ENCODE measurements around the gene TEX11.
"Not testable (repeated sequence)": the region's sequence is repeated elsewhere in the genome, so short reads cannot be mapped to it uniquely, and the experiment has no call there.

The TEX11 gene

DNA sequence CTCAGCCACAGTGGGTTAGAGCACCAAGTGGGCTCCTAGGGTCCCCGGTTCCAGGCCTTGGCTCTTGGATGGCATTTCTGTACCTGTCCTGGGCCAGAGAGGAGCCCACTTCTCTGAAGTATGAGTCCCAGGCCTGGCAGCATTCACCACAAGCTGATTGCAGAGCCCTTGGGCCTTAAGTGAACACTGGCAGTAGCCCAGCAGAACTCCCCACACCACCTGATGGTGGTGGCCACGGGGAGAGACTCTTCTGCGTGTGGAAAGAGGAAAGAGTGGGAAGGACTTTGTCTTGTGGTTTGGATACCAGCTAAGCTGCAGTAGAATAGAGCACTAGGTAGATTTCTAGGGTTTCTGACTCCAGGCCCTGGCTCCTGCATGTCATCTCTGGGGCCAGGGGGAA lies 359.1 kb downstream of the TEX11 start:
- Histone ChIP-seq H3K36me3 (ENCODE audit: insufficient read depth, low read length) (no peaks in the 10 kb centered on the region), H3K4me1 (ENCODE audit: insufficient read depth, low read length) (no peaks in the 10 kb centered on the region), H2AFZ (ENCODE audit: low read depth, low read length) (no peak overlapping the region), H3K9me3 (ENCODE audit: low read length) (no peaks in the 10 kb centered on the region), H3K4me3 (ENCODE audit: low read length) (no peak overlapping the region), H3K27me3 (ENCODE audit: insufficient read depth, low read length) (no peaks in the 10 kb centered on the region)

DNA sequence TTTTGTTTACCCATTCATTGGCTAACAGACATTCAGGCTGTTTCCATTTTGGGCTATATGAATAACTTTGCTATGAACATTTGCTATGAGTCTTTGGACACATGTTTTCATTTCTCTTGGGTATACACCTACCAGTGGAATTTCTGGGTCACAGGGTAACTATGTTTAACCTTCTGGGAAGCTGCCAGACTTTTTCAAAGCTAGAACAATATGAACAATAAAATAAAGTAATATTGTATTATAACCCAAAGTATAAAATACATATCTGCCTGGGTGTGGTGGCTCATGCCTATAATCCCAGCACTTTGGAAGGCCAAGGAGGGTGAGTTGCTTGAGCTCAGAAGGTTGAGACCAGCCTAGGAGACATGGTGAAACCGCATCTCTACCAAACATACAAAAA lies 373.3 kb downstream of the TEX11 start:
- Histone ChIP-seq H3K9me3 (ENCODE audit: low read length) (no peaks in the 10 kb centered on the region), H3K27me3 (ENCODE audit: insufficient read depth, low read length) (no peaks in the 10 kb centered on the region), H3K4me3 (ENCODE audit: low read length) (no peak overlapping the region), H3K4me1 (ENCODE audit: insufficient read depth, low read length) (no peaks in the 10 kb centered on the region), H2AFZ (ENCODE audit: low read depth, low read length) (no peak overlapping the region), H3K36me3 (ENCODE audit: insufficient read depth, low read length) (no peaks in the 10 kb centered on the region)

DNA sequence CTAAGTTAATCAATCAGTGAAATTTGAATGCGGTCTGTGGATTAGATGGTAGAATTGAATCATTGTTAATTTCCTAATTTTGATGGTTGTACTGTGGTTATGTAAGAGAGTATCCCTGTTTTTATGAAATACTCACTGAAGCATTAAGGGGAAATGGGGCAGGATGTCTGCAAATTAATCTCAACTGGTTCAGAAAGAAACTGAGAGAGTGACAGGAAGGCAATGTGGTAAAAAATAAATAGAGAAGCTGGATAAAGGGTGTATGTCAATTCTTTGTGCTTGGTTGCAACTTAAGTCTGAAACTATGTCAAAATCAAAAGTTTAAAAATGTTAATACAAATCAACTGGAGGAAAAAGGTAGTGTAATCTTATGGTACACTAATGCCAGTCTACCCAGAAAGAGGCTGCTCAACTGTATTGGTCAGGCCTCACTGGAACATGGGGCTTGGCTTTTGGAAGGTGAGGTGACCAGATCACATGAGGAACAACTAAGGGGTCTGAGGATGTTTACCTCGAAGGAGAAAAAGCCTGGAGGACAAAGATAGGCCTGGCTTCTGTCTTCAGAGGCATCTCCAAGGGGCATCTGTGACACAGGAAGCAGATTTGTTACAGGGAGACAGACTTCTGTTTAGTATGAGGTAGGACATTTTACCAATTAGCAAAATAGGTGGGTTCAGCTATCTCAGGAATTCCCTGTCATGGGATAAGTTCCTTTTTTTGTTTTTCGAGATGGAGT lies 380.7 kb downstream of the TEX11 start:
- no peak overlapping the region for H3K4me3 ChIP-seq (ENCODE audit: low read length)

DNA sequence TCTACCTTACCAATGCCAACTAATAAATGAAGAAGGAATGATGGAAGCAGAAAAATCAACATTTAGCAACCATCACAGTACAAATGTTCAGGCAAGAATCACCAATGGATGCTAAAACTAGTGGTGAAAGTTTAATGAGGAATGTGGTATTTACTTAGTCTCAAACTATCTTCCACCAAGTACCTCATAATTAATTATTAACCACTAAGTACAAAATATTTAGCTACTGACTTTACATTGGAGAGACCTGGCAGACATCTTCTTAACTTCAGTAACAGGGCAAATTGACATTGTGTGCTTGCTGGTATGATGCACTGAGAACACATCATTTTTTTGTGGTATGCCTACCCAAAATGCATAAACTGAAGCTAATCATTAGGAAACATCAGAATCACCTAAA lies 381.5 kb downstream of the TEX11 start:
- H3K4me3 ChIP-seq (ENCODE audit: low read length): no peak overlapping the region
- H3K4me1 ChIP-seq (ENCODE audit: insufficient read depth, low read length): no peaks in the 10 kb centered on the region
- H3K27me3 ChIP-seq (ENCODE audit: insufficient read depth, low read length): no peaks in the 10 kb centered on the region
- H2AFZ ChIP-seq (ENCODE audit: low read depth, low read length): no peak overlapping the region
- no peaks in the 10 kb centered on the region for H3K9me3 ChIP-seq (ENCODE audit: low read length)
- H3K36me3 ChIP-seq (ENCODE audit: insufficient read depth, low read length): no peaks in the 10 kb centered on the region

More for the DNA sequence above, 380.7 kb downstream of the TEX11 start:
- H3K4me1 ChIP-seq (ENCODE audit: insufficient read depth, low read length): no peaks in the 10 kb centered on the region
- no peak overlapping the region for H2AFZ ChIP-seq (ENCODE audit: low read depth, low read length)
- H3K36me3 ChIP-seq (ENCODE audit: insufficient read depth, low read length): no peaks in the 10 kb centered on the region
- no peaks in the 10 kb centered on the region for H3K9me3 ChIP-seq (ENCODE audit: low read length)
- H3K27me3 ChIP-seq (ENCODE audit: insufficient read depth, low read length): no peaks in the 10 kb centered on the region

DNA sequence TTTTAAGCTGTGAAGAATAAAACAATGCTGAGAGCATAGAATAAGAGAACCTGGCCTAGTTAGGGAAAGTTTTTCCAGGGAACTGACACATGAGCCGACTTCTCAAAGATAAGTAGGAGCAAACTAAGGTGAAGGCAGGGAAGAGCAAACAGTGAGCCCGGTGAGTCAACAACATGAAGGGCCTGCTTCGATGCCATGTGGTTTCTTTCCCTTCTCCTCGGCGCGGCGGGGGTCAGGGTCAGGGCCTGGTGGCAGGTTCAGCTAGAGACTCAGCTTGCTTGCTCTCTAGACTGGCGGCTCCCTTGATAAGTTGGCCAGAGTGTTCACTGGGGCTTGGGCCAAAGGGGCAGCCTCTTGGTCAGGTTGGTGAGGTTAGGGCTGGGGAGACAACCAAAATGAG lies 382.8 kb downstream of the TEX11 start:
- H3K4me1 ChIP-seq (ENCODE audit: insufficient read depth, low read length): no peaks in the 10 kb centered on the region
- H2AFZ ChIP-seq (ENCODE audit: low read depth, low read length): no peak overlapping the region
- no peaks in the 10 kb centered on the region for H3K36me3 ChIP-seq (ENCODE audit: insufficient read depth, low read length)
- H3K9me3 ChIP-seq (ENCODE audit: low read length): no peaks in the 10 kb centered on the region
- no peaks in the 10 kb centered on the region for H3K27me3 ChIP-seq (ENCODE audit: insufficient read depth, low read length)
- no peak overlapping the region for H3K4me3 ChIP-seq (ENCODE audit: low read length)

DNA sequence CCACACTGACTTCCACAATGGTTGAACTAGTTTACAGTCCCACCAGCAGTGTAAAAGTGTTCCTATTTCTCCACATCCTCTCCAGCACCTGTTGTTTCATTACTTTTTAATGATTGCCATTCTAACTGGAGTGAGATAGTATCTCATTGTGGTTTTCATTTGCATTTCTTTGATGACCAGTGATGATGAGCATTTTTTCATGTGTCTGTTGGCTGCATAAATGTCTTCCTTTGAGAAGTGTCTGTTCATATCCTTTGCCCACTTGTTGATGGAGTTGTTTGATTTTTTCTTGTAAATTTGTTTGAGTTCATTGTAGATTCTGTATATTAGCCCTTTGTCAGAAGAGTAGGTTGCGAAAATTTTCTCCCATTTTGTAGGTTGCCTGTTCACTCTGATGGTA lies 392.8 kb downstream of the TEX11 start:
- H3K4me1 ChIP-seq (ENCODE audit: insufficient read depth, low read length); H3K4me3 ChIP-seq (ENCODE audit: low read length); H3K27me3 ChIP-seq (ENCODE audit: insufficient read depth, low read length); H2AFZ ChIP-seq (ENCODE audit: low read depth, low read length); H3K36me3 ChIP-seq (ENCODE audit: insufficient read depth, low read length); H3K9me3 ChIP-seq (ENCODE audit: low read length): not testable (repeated sequence)

DNA sequence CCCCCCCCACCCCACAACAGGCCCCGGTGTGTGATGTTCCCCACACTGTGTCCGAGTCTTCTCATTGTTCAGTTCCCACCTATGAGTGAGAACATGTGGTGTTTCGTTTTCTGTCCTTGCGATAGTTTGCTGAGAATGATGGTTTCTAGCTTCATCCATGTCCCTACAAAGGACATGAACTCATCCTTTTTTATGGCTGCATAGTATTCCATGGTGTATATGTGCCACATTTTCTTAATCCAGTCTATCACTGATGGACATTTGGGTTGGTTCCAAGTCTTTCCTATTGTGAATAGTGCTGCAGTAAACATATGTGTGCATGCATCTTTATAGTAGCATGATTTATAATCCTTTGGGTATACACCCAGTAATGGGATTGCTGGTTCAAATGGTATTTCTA lies 393.2 kb downstream of the TEX11 start:
- not testable (repeated sequence) for H3K27me3 ChIP-seq (ENCODE audit: insufficient read depth, low read length); H3K9me3 ChIP-seq (ENCODE audit: low read length); H3K4me1 ChIP-seq (ENCODE audit: insufficient read depth, low read length); H2AFZ ChIP-seq (ENCODE audit: low read depth, low read length); H3K4me3 ChIP-seq (ENCODE audit: low read length); H3K36me3 ChIP-seq (ENCODE audit: insufficient read depth, low read length)

DNA sequence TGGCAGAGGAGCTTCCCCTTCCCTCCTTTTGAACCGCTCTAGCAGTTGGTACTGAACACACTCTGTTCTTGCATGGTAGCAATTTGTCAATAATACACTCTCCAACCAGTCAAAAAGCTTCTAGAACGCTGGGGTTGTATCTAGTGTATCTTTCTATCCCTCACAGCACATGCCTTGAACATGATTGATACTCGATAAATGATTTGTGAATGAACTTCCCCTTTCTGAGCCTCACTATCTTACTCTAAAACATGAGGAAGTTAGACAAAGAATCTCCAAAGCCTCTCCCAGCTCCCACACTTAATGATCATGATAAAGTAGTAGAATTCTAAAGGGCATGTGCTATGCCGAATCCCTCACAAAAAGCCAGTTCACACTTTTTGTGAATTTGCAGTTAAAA lies 399.4 kb downstream of the TEX11 start:
- no peaks in the 10 kb centered on the region for H3K9me3 ChIP-seq (ENCODE audit: low read length)
- H3K36me3 ChIP-seq (ENCODE audit: insufficient read depth, low read length): peaks cover 4% of the 10 kb centered on the region
- H3K4me1 ChIP-seq (ENCODE audit: insufficient read depth, low read length): no peaks in the 10 kb centered on the region
- no peak overlapping the region for H2AFZ ChIP-seq (ENCODE audit: low read depth, low read length)
- H3K4me3 ChIP-seq (ENCODE audit: low read length): no peak overlapping the region
- H3K27me3 ChIP-seq (ENCODE audit: insufficient read depth, low read length): peaks cover 3% of the 10 kb centered on the region

DNA sequence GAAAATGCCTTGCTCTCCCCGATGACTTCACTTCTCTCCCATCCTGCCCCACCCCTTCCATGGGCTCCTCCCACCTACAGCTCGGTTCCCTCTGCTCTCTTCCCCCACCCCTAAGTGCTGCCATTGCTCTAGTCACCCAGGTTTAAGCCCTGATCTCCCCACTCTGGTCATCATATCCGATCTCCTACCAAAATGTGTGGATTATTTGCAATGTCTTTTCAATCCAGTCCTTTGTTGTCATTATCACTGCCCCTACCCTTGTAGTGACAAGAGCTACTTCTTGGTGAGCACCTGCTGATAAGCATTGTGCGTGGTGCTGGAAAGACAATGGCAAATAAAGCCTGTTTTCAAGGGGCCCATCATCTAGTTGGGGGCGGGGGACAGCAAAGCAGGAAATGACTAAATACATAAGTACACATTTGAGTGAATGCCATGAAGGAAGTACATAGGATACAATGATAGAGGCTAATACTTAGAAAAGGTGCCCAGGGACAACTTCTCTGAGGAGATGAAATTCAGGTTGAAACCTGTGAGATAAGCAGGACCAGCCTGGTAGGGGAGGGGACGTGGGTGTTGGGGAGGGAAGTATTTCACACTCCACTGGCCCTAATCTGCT lies 400.1 kb downstream of the TEX11 start:
- no peaks in the 10 kb centered on the region for H3K4me1 ChIP-seq (ENCODE audit: insufficient read depth, low read length)
- H2AFZ ChIP-seq (ENCODE audit: low read depth, low read length): no peak overlapping the region
- no peaks in the 10 kb centered on the region for H3K9me3 ChIP-seq (ENCODE audit: low read length)
- H3K4me3 ChIP-seq (ENCODE audit: low read length): no peak overlapping the region
- H3K27me3 ChIP-seq (ENCODE audit: insufficient read depth, low read length): peaks cover 3% of the 10 kb centered on the region
- peaks cover 7% of the 10 kb centered on the region for H3K36me3 ChIP-seq (ENCODE audit: insufficient read depth, low read length)

DNA sequence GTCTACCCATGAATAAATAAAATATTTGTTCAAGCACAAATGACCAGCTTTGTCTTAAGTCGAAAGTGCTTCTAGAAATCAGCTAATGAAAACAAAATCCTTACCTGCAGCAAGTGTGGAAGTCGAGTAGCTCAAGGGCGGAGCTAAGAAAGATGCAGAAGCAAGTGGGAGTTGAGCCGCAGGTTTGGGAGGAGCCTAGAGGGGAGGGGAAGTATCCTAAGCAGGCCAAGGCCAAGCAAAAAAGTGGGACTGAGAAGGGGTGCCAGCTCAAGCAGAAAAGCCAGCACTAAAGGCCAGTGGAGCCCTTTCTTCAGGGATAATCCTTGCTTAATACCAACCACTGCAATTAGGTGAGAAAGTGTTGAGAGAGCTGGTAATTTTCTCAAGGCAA lies 403.1 kb downstream of the TEX11 start:
- H3K9me3 ChIP-seq (ENCODE audit: low read length): no peaks in the 10 kb centered on the region
- H3K36me3 ChIP-seq (ENCODE audit: insufficient read depth, low read length): peaks cover 33% of the 10 kb centered on the region
- H3K4me1 ChIP-seq (ENCODE audit: insufficient read depth, low read length): no peaks in the 10 kb centered on the region
- peaks cover 3% of the 10 kb centered on the region for H3K27me3 ChIP-seq (ENCODE audit: insufficient read depth, low read length)
- no peak overlapping the region for H3K4me3 ChIP-seq (ENCODE audit: low read length)
- H2AFZ ChIP-seq (ENCODE audit: low read depth, low read length): no peak overlapping the region

DNA sequence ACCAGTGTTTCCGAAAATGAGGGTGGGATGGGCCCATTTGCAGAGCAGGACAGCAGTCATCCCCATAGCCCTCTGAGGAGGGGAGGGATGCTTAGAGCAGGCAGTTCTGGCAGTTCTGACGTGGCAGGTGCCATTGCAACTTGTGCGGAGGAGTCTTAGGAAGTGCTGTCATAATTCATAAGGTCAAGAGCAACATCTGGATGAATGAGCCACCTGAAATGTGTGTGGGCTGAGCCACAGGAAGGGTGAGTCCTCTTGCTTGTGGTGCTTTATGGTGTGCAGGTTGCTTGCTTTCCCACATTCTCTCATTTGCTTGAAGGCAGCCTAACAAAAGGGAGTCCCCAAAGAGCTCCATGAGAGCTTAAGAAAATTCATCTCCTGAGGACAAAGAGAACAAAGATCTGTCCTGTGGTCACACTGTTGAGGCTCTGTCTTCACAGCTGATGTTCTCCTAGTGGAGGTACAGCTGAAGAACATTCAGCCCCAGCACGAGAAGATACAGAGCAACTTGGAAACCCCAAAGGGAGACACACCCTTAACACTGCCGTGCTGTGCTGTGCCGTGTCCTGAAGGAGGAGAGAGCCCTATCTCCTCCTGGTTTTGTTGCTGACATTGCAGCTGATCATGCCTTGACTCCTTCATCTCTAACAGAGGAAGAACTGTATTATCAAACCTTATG lies 403.6 kb downstream of the TEX11 start:
- Histone ChIP-seq H3K4me1 (ENCODE audit: insufficient read depth, low read length) (no peaks in the 10 kb centered on the region), H3K9me3 (ENCODE audit: low read length) (no peaks in the 10 kb centered on the region), H3K36me3 (ENCODE audit: insufficient read depth, low read length) (peaks cover 37% of the 10 kb centered on the region), H3K4me3 (ENCODE audit: low read length) (no peak overlapping the region), H3K27me3 (ENCODE audit: insufficient read depth, low read length) (peaks cover 3% of the 10 kb centered on the region), H2AFZ (ENCODE audit: low read depth, low read length) (no peak overlapping the region)

DNA sequence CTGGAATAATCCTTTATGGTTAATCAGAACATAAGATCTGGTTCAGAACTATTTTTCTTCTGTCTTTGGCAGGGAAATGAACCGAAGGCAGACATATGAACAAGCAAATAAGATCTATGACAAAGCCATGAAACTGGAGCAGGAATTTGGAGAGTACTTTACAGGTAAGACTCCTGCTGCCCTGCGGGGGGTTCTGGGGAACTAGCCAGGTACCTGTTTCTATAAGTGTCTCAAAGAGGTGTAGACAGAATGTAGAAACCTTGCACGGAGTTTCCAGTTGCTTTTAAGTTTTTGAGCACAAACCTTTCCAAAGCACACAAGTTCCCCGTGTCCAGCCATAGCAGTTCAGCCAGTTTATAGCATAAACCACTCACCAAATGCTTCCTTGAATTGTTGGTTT lies 407.7 kb downstream of the TEX11 start:
- H2AFZ ChIP-seq (ENCODE audit: low read depth, low read length): no peak overlapping the region
- peaks cover 3% of the 10 kb centered on the region for H3K27me3 ChIP-seq (ENCODE audit: insufficient read depth, low read length)
- no peak overlapping the region for H3K4me3 ChIP-seq (ENCODE audit: low read length)
- H3K4me1 ChIP-seq (ENCODE audit: insufficient read depth, low read length): no peaks in the 10 kb centered on the region
- H3K36me3 ChIP-seq (ENCODE audit: insufficient read depth, low read length): peaks cover 66% of the 10 kb centered on the region
- H3K9me3 ChIP-seq (ENCODE audit: low read length): no peaks in the 10 kb centered on the region

DNA sequence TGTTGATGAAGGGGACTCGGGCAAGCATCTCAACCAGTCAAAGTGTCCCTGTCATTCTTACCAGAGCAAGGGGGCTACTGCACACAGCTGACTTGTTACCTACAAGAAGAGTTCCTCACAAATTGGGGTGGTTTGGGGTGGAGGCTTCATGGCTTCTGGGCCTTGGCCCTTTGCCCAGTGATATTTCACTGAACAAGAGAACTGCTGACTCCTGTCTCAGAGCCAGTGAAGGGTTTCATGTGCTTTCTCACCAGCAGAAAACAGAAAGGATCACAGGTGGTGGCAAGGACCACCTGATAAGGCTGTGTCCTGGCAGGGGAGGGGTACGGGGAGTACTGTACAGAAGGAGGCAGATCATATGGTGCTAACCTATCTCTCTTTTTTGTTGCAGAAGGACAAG lies 410.4 kb downstream of the TEX11 start:
- H3K4me1 ChIP-seq (ENCODE audit: insufficient read depth, low read length): no peaks in the 10 kb centered on the region
- no peak overlapping the region for H3K4me3 ChIP-seq (ENCODE audit: low read length)

More for the DNA sequence above, 410.4 kb downstream of the TEX11 start:
- Histone ChIP-seq H3K9me3 (ENCODE audit: low read length) (no peaks in the 10 kb centered on the region), H2AFZ (ENCODE audit: low read depth, low read length) (no peak overlapping the region), H3K27me3 (ENCODE audit: insufficient read depth, low read length) (no peaks in the 10 kb centered on the region), H3K36me3 (ENCODE audit: insufficient read depth, low read length) (peaks cover 74% of the 10 kb centered on the region)
